Measurements from ENCODE around the gene ABLIM2.

GRCh38 chr4:7992846-7993245, 165.8 kb downstream of the ABLIM2 start:
- TF ChIP-seq CHD2 (IDR thresholded peaks at IDR 0.05; ENCODE audit: borderline replicate concordance, low read depth, low read length), result no peak
- TF ChIP-seq EP300 (IDR thresholded peaks at IDR 0.05; ENCODE audit: borderline replicate concordance in 1 of 2, control insufficient read depth in 1 of 2, low read depth in 2 of 2, low read length in 2 of 2), result no peak
- no peak for TF ChIP-seq HDAC6 (IDR thresholded peaks at IDR 0.05; ENCODE audit: unreplicated experiment)
- TF ChIP-seq TBL1XR1 (IDR thresholded peaks at IDR 0.05; ENCODE audit: low read depth, low read length), result no peak
- TF ChIP-seq ZBED1 (IDR thresholded peaks at IDR 0.05; ENCODE audit: borderline replicate concordance), result no peak
- no peak for TF ChIP-seq CTCF (IDR thresholded peaks at IDR 0.05 in 2 of 3, conservative IDR thresholded peaks at IDR 0.05 in 1 of 3; ENCODE audit: control insufficient read depth in 2 of 3, extremely low read depth in 1 of 3, insufficient read depth in 1 of 3, low read depth in 3 of 3, low read length in 3 of 3)
- no peak for TF ChIP-seq REST (IDR thresholded peaks at IDR 0.05; ENCODE audit: low read depth, low read length)
- no peak for TF ChIP-seq EZH2 (IDR thresholded peaks at IDR 0.05; ENCODE audit: borderline replicate concordance, control insufficient read depth, low read depth, low read length)
- no peak for TF ChIP-seq MAX (IDR thresholded peaks at IDR 0.05; ENCODE audit: low read depth, low read length)
- TF ChIP-seq CHD1 (IDR thresholded peaks at IDR 0.05; ENCODE audit: low read depth, low read length), result no peak
- no peak for TF ChIP-seq BHLHE40 (IDR thresholded peaks at IDR 0.05; ENCODE audit: borderline replicate concordance in 1 of 2, low read depth in 2 of 2, low read length in 1 of 2)
- no peak for TF ChIP-seq USF2 (IDR thresholded peaks at IDR 0.05; ENCODE audit: borderline replicate concordance, low read depth, low read length)
- no peak for TF ChIP-seq CBFB (IDR thresholded peaks at IDR 0.05; ENCODE audit: low read depth)
- TF ChIP-seq BRCA1 (IDR thresholded peaks at IDR 0.05; ENCODE audit: low read depth, low read length), result no peak
